HPDE6-E6E7 (cell line): ENCODE results near the gene TSPAN16.

Source experiments
- DNase-seq: peaks from one replicate; pipeline ENCODE4 v3.0.0; 2011; ENCODE audit warnings: missing footprints; ENCODE audit errors: extremely low spot score

TSPAN16 gene, protein sequence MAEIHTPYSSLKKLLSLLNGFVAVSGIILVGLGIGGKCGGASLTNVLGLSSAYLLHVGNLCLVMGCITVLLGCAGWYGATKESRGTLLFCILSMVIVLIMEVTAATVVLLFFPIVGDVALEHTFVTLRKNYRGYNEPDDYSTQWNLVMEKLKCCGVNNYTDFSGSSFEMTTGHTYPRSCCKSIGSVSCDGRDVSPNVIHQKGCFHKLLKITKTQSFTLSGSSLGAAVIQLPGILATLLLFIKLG

DNA sequence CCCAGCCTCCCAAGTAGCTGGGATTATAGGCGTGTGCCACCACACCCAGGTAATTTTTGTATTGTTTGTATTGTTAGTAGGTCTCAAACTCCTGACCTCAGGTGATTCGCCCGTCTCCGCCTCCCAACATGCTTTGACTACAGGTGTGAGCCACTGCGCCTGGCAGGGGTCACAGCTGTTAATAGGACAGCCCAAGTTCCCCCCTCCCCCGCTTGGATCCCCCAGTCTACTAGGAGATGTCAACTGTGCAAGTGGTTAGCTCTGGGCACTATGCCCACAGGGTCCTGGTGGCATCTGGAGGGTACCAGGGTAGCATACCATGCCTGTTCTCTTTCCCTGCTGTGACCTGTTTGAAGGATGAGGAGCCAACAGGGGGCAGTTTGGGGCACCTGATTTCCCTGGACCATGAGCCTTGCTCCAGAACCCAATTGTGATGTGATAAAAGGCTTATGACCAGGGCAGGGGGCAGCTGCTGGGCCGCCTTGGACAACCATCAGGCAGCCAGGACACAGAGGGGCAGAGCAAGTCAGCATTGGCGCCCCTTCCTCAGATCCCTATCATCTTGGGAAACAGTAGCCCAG is at the start of gene TSPAN16:
TSPAN16 (plus strand) TSS at position 496 of the 581 bp plus-strand sequence. CDS start 138 bp downstream, outside the sequence.
- no peak for DNase-seq

DNA sequence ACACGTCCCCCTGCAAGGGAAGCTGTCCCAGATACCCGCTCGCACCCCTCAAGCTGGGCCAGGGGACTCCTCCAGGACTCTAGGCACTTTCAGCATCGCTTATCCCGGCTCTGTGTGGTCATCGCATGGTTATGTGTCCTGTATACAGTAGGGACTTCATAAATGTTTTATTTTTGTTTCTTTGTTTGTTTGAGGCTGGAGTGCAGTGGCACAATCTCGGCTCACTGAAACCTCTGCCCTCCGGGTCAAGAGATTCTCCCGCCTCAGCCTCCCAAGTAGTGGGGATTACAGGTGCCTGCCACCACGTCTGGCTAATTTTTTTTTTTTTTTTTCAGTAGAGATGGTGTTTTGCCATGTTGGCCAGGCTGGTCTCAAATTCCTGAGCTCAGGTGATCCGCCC is 49.0 kb upstream of the TSPAN16 start:
- DNase-seq, result no peak

DNA sequence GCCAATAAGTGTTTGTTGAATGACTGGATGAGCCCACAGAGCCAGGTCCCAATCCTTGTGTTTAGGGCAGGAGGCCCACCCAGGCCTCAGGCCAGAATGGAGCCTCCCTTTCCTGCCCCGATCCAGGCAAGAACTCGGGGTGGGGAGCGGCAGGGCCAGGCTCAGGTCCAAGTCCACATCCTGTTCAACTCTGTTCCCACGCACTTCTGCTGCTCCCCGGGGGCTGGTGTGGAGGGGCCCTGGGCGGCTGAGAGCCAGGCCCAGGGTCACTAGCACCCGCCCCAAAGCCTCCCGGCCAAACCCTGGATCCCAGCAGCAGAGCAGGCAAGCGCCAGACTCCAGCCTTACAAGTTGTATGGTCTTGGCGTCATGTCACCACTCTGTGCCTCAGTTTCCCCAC is 48.6 kb upstream of the TSPAN16 start:
- DNase-seq, result no peak

DNA sequence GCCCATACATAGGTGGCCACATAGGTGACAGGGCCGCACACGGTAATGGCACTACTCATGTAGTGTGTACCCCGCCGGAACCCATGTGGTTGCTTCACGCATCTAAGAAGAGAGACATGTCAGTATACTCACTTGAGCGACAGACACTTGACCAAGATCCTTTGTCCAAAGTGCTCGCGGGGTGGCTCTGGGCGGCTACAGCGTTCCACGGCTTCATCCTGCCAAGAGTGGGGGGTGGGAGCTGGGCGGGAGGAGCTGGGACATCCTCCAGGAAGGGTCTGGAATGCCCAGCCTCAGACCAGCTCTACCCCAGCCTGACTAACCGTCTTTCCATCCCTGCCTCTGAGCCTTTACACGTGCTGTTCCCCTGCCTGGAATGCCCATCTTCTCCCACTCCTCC is 48.0 kb upstream of the TSPAN16 start:
- DNase-seq, result no peak

DNA sequence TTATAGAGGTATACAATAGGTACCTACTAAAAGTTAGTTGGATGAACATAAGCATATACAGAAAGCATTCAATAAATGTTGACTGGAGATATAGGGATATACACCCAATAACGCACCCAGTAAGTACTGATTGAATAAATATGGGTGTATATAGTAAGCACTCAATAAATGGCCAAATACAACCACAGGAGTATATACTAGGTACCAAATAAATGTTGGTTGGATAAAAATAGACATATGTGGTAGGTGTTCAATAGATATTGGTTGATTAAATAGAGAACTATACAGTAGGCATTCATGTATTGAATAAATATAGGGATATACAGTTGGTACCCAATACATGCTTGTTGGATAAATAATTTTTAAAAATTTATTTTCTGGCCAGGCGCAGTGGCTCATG is 47.1 kb upstream of the TSPAN16 start:
- no peak for DNase-seq

DNA sequence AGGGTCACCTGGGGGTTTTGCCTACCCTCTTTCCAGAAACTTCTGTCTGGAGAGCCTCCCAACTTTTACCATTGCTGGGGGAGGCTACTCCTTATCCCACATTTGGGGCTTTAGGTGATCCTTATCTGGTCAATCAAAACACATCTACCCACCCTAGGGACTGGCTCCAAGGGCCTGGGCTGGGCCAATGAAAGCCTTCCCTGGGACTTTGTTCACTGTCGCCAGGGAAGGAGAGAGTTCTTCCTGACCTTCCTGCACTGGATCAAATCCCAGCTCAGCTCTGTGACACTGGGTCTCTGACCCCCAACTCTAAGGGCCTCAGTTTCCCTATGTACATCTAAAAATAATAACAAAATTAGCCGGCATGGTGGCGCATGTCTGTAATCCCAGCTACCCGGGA is 44.7 kb upstream of the TSPAN16 start:
- DNase-seq, result no peak

DNA sequence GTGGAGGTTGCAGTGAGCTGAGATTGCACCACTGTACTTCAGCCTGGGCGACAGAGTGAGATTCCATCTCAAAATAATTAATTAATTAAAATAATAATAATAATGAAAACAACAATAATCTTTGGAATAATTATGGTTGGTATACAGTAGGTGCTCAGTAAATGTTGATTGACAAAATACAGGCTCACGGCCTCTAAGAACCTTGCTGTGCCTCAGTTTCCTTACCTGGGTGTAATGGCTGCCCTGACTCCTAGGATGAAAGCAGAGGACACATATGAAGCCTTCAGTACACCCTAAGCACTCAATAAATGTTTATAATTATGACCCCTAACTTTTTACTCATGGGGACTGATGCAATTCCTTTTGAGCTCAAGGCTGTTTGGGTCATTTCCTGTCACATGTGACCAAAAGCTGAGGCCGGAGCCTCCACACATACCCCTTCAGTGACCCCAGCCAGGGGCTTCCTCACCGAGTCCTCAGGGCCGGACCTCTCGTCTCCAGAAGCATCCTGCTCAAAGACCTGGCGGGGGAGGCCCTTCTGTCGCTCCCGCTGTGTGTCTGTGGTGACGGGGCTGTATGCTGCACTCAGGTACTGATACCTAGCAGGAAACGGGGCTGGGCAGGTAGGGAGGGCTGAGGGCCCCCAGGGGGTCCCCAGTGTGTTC is 44.2 kb upstream of the TSPAN16 start:
- DNase-seq, result no peak

DNA sequence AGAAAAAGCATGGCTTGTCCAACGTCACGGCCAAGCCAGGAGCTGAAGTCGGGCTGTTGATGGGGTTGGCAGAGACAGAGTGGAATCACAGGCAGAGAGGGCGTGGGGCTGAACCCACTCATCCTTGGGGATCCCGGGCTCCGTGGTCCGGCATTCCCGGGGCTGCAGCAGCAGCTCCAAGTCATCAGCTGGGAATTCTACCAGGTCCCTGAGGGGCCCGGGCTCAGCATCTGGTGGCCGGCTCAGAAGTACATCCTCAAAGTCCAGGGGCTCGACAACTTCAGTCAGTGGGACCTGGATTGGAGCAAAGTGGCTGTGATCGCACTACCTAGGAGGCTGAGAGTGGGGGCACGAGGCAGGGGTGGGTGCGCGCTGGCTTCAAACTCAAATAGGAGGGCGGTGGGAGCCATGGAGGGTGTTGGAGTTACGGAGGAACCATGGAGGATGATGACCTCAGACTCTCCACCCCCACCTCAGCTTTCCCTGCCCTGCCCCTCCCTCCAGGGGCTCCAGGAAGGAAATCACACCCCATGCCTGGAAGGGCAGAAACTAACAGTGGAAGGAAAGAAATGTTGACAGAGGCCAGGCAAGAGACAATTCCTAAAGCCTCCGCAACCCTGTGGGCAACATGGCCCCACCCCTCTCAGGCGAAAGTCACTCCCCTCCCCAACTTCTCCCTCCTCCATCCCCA is 43.1 kb upstream of the TSPAN16 start:
- no peak for DNase-seq

DNA sequence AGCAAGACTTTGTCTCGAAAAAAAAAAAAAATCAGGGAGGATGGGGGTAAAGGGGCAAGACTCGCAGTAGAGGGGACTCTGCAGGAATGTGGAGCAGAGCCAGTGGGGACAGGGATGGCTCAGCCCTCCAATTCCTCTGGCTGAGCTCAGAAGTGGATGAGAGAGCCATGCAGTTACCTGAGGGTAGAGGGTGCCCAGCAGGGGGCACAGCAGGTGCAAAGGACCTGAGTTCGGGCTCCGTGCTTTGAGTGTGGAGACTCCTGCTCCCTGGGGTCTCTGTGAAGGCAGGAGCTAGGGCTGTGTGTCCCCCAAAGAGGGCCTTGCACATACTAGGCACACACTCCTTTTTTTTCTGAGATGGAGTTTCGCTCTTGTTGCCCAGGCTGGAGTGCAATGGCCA is 41.3 kb upstream of the TSPAN16 start:
- no peak for DNase-seq

DNA sequence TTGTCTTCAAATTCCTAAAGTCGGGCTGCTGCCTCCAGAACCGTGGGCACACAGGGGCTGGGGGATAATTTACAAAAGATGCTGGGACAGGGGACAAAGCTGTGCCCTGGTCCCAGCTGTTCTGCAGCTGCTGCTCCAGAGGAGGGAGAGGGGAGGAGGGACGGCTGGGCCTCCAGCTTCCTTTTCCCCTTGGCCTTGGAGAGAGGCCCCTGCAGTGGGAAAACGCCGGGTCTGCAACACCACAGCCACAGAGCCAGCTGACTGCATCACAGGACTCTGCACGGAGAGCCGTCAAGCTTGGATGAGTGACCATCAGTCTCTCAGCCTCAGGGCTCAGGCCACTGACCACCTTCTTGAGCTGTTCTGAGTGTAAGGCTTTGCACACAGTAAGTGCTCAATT is 39.8 kb upstream of the TSPAN16 start:
- DNase-seq, result no peak

DNA sequence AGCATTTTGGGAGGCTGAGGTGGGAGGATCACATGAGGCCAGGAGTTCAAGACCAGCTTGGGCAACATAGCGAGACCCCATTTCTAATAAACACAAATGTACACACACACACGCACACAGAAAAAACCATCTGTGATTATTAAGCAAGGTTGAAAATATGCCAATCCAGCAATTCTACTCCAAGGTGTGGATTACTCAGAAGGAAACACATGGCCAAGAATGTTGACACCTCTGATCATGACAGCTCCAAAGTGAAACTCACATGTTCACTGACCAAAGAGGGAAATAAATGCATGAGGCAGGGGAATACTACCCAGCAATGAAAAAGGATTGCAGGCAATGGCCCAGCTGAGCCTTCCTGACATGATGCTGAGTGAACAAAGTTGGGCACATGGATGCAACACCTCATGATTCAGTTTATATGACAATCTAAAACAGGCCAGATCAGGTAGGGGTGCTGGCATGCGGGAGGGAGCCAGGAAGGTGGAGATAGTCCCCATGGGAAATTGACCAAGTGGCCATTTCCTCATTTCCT is 38.0 kb upstream of the TSPAN16 start:
- no peak for DNase-seq

DNA sequence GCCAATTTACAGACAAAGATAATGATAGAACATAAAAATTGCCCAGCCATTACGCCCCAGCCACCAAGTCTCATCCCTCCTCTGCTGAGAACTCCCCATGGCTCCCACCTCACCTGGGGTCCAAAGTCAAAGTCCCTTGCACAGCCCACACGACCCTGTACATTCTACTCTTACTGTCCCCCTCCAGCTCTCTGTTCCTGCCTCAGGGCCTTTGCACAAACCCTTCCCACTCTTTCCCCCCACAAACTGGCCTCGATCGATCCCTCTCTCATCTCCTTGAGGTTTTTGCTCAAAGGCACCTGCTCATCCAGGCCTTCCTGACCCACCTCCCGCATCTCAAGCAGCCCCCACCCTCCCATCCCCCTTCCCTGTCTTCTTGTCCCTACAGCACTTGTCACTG is 35.0 kb upstream of the TSPAN16 start:
- no peak for DNase-seq

DNA sequence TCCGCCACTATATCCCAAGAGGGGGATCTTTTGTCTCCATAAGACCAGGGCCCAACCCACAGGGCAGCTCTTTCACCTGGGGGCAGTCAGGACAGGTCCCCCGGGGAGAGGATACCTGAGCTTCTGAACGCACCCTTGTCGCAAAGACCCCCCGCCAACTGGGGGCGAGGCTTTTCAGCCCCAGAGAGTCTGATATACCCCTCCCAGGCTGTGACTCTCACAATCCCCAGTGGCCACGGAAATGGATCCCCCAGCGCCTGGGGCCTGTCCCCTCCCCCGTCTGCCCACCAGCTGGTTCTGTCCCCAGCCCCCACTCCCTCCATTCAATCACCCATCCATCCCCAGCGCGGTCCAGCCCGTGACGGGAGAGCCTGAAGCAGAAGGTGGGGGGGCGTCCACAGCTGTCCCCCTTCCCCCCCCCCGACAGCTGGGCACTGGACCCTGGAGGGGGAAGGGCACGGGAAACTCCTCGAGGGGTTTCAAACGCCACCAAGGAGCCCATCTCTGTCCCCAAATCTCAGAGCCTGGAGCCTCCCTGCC is 34.5 kb upstream of the TSPAN16 start:
- DNase-seq, result no peak

DNA sequence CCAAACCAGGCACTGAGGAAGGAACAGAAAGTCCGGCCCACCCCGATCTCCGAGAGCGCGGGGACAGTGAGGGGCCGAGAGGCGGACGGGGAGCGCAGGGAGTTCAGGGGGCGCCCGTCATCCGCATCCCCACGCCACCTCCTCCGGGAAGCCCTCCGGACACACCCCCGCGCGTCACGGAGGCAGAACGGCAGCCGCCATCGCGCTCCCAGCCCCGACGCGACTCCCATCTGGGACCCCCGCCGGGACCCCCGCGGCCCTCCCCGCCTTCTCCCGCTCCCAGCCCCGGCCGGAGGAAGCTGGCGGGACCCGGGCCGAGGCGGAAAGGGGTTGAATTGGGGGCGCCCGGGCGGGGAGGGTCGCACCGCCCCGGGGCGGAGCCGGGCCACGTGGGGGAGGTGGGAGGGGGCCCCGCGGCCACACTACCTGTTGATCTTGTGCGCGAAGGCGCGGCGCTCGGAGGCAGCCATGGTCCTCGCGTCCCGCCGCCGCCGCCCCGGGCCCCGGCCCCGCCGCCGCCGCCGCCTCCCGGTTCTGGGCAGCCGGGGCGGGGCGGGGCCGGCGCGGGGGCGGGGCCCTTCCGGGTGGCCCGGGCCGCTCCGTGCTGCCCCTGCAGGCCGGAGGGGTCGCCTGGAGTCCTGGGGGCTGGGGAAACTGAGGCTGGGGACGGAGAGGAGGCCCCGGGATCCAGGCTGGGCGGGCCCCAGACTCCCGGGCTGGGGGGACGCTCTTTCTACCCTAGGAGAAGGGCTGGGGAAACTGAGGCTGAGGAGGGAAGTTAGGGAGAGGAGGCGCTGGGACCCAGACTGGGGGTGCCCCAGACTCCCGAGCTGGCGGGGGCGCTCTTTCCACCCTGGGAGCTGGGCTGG is 33.8 kb upstream of the TSPAN16 start, which contains the start of gene DOCK6:
DOCK6 (minus strand) TSS at position 554 of the 869 bp plus-strand sequence; CDS start at position 470, 84 bp downstream.
- no peak for DNase-seq

DNA sequence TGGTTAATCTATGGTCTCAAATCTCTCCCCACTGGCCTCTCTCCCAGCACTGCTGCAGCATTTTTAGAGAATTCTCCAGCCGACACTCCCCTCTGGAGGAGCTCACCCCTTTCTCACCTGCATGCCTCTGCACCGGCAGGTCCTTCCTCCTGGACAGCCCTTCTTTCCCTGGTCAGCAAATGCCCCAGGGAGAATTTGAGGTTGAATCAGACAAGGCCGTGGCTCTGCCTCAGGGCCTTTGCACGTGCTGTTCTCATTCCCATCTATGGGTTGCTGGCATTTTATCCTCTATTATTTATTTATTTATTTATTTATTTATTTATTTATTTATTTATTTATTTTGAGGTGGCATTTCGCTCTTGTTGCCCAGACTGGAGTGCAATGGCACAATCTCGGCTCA is 32.2 kb upstream of the TSPAN16 start:
- no peak for DNase-seq

DNA sequence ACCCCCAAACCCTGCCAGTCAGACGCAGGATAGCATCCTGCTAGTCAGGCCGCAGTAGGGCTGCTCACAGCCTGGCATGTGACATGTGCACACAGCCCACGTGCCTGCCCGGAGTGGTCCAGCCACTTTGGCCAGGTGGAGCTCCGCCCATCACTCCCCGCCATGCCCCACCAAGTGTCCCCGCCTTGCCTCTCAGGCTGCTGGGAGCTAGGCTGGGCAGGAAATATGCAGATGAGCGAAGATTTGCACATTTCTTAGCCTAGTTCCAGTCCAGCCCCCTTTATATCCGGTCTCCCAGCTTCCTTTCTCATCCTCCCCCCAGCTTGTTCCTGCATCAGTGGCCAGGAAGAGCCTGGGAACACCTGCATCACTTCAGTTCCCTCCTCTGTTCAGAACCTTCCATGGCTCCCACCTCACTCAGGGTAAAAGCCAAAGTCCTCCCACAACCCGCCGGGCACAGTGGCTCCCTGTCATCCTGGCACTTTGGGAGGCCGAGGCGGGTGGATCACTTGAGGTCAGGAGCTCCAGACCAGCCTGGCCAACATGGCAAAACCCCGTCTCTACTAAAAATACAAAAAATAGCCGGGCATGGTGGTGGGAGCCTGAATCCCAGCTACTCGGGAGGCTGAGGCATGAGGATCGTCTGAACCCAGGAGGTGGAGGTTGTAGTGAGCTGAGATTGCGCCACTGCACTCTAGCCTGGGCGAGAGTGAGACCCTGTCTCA is 31.3 kb upstream of the TSPAN16 start:
- peak; percentile 88 for DNase-seq

DNA sequence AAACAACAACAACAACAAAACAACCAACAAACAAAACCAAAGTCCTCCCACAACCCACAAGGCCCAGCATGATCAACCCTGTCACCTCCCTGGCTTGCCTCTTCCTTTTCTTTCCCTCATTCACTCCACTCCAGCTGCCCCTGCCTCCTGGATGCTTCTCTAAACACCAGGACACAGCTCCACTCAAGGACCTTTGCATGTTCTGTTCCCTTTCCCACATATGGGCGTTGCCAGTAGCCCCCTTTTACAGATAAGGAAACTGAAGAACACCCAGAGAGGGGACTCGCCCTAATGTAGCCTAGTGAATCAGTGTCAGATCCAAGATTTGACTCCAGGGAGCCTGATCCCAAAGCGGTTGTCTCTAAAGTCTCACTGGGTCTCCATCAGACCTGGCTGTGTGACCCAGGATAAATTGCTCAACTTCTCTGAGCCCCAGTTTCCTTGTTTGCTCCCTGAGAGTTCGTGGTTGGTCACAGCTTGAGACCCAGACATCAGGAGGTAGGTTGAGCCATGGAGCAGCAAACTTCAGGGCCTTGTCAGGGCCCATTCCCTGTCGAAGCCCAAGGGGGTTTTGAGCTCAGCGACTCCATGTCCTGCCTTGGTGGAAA is 30.7 kb upstream of the TSPAN16 start:
- no peak for DNase-seq

DNA sequence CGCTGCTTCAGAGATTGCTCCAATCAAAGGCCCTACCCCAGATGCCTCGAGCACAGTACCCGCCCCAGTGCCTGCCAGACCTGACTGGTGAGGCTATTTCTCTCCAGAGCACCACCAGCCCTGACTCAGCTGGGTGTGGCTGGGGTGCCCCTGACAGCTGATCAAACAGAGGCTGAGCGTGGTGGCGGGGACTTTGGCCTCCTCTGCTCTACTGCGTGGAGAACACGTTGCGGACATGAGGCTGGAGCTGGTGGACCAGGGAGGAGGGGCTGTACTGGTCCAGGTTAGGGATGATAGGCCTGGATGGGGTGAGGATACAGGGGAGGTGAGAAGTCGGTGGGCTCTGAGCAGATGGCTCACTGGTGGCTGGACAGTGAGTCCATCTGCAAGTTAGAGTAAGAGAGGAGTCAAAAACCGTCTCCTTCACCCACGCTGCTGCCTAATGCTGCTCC is 30.1 kb upstream of the TSPAN16 start:
- DNase-seq, result peak; percentile 94

DNA sequence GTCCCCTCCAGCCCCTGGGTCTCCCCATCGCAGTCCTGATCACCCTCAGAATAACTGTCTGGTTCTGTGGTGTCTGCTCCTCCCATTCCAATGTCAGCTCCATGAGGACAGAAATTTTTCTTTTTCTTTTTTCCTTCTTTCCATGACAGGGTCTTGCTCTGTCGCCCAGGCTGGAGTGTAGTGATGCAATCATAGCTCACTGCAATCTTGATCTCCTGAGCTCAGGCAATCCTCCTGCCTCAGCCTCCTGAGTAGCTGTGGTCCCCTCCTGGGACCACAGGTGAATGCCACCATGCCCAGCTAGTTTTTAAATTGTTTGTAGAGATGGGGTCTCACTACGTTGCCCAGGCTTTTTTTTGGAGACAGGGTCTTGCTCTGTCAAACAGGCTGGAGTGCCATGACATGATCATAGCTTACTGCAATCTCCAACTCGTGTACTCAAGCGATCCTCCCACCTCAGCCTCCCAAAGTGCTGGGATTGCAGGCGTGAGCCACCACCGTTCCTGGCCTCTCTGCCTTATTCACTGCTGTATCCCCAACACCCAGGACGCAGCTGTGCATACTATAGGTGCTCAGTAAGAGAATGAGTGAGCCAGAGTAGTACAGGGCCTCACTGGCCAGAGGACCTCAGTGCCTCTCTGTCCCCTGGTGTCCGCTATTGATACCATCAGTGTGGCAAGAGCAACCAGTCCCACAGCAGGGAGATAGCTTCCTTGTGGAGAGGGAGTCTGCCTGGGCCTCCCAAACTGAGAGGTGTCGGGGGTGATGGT is 28.5 kb upstream of the TSPAN16 start:
- DNase-seq, result no peak
